HG02840 (cell line): ENCODE data around the gene C20orf202.
"Not testable (repeated sequence)": the region's sequence is repeated elsewhere in the genome, so short reads cannot be mapped to it uniquely, and the experiment has no call there.

Experiments
- ATAC-seq: cut with Tn5 transposase; IDR thresholded peaks from one replicate; pipeline ENCODE4 v1.9.1; 2021; ENCODE audit warnings: mild to moderate bottlenecking, moderate library complexity, moderate number of reproducible peaks; ENCODE audit not compliant: unreplicated experiment, low FRiP score

Gene C20orf202

GRCh38 chr20:1241456-1241855, 38.2 kb downstream of the C20orf202 start:
- no peak for ATAC-seq

- ATAC-seq: no peak
Observed at GRCh38 chr20:1242099-1242498, 38.8 kb downstream of the C20orf202 start.

GRCh38 chr20:1242530-1242929, 39.3 kb downstream of the C20orf202 start:
- no peak for ATAC-seq

- ATAC-seq: no peak
Observed at GRCh38 chr20:1245578-1245977, 42.3 kb downstream of the C20orf202 start.

GRCh38 chr20:1247689-1248088, 44.4 kb downstream of the C20orf202 start:
- ATAC-seq: no peak

- ATAC-seq: not testable (repeated sequence)
Observed at GRCh38 chr20:1250282-1250681, 47.0 kb downstream of the C20orf202 start.

- no peak for ATAC-seq
Observed at GRCh38 chr20:1252416-1252815, 49.2 kb downstream of the C20orf202 start.

GRCh38 chr20:1254254-1254653, 51.0 kb downstream of the C20orf202 start:
- ATAC-seq: no peak

- no peak for ATAC-seq
Observed at GRCh38 chr20:1255675-1256074, 52.4 kb downstream of the C20orf202 start.
